ENCODE measurements around the gene FAM32A. TPM values are rescaled to one million over a fixed set of nuclear protein-coding genes. Genes with fewer than 3 reads are reported as not detected.
A peak's percentile ranks its signal among the peaks of the same experiment; 100 is the strongest.

The FAM32A gene
- total RNA-seq, 2 experiments from 2014 or later = 43.8 to 44.3 TPM

DNA sequence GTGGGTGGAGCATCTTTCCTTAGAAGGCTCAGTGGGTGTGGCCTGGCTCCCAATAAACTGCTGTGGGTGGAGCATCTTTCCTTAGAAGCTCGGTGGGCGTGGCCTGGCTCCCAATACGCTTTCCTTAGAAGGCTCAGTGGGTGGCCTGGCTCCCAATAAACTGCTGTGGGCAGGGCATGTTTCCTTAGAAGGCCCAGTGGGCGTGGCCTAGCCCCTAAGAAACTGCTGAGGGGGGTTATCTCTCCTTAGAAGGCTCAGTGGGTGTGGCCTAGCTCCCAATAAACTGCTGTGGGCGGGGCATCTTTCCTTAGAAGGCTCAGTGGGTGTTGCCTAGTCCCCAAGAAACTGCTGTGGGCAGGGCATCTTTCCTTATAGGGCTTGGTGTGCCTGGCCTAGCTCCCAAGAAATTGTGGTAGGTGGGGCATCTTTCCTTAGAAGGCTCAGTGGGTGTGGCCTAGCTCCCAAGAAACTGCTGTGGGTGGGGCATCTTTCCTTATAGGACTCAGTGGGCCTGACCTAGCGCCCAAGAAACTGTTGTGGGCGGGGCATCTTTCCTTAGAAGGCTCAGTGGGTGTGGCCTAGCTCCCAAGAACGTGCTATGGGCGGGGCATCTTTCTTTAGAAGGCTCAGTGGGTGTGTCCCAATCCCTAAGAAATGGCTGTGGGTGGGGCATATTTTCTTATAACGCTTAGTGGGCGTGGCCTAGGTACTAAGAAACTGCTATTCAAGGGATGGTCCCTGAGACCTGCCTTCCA is 31.5 kb upstream of the FAM32A start:
- CTCF ChIA-PET = interaction anchor here (1.2 to 1.6 kb wide), 2 partner anchors 31 to 91 kb away, joined by 3 to 4 read pairs; partner anchors contain the start of gene FAM32A
- Mint-ChIP-seq H3K9me3 (no peaks in the 10 kb centered on the region), H3K4me3 (no peak overlapping the region), H3K4me1 (ENCODE audit: low read depth) (no peaks in the 10 kb centered on the region), H3K27me3 (no peaks in the 10 kb centered on the region), H3K36me3 (peaks cover 49% of the 10 kb centered on the region), H3K27ac (no peak overlapping the region)
- peak; percentile 17 for DNase-seq
- POLR2A ChIA-PET = interaction anchor here (1.0 to 2.2 kb wide), 3 partner anchors 8 to 12 kb away, joined by 3 to 7 read pairs (median 4); partner anchors contain the start of gene HSH2D
- intact Hi-C loops (cut with micrococcal nuclease) = no loop called here

DNA sequence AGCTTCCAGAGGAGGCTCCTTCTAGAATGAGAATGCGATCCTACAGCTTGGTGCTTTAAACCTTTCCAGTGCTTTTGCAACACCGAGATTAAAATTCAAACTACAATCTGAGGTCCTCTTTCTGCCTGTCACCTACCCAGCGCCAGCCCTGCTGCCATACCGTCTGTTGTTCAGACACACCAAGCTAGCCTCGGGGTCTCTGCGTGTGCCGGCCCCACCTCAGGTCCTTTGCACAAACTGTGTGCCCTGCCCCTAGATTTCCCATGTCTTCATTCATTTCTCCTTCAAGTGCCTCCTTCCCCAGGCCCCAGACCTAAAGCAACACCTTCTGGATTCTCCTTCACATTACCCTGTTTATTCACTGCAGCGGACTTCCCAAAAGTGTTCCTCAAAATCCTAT is 30.7 kb upstream of the FAM32A start:
- Mint-ChIP-seq H3K4me3 (no peak overlapping the region), H3K27ac (no peak overlapping the region), H3K36me3 (peaks cover 47% of the 10 kb centered on the region), H3K27me3 (no peaks in the 10 kb centered on the region), H3K4me1 (ENCODE audit: low read depth) (no peaks in the 10 kb centered on the region), H3K9me3 (no peaks in the 10 kb centered on the region)
- intact Hi-C loops (cut with micrococcal nuclease) = no loop called here
- ChIA-PET CTCF (interaction anchor here (0.6 to 1.2 kb wide), 2 partner anchors 92 to 100 kb away, joined by 3 read pairs; no protein-coding TSS in a partner anchor), POLR2A (no interaction called here)
- DNase-seq = no peak

DNA sequence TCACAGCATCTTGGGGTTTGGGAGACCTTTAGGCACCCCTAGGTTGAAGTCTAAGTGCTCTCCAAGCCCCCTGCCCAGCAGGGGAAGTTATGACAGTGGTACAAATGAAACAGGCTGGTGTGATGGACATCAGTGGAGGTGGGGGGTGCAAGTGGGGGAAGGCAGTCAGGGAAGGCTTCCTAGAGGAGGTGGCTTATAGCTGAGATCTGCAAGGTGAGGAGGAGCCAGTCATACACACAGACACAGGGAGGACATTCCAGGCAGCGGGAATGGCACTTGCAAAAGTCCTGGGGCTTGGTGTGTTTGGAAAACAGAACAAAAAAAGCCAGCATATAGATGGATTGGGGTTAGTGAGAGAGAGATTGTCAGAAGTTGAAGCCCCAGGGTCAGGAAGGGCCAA is 30.1 kb upstream of the FAM32A start:
- H3K4me3 Mint-ChIP-seq = no peak overlapping the region
- no peaks in the 10 kb centered on the region for H3K9me3 Mint-ChIP-seq
- intact Hi-C loops (cut with micrococcal nuclease) = no loop called here
- H3K27ac Mint-ChIP-seq = no peak overlapping the region
- peaks cover 47% of the 10 kb centered on the region for H3K36me3 Mint-ChIP-seq
- ChIA-PET POLR2A (no interaction called here), CTCF (interaction anchor here (0.6 to 1.2 kb wide), 2 partner anchors 92 to 101 kb away, joined by 3 read pairs; no protein-coding TSS in a partner anchor)
- no peaks in the 10 kb centered on the region for H3K27me3 Mint-ChIP-seq
- no peak for DNase-seq
- no peaks in the 10 kb centered on the region for H3K4me1 Mint-ChIP-seq (ENCODE audit: low read depth)

DNA sequence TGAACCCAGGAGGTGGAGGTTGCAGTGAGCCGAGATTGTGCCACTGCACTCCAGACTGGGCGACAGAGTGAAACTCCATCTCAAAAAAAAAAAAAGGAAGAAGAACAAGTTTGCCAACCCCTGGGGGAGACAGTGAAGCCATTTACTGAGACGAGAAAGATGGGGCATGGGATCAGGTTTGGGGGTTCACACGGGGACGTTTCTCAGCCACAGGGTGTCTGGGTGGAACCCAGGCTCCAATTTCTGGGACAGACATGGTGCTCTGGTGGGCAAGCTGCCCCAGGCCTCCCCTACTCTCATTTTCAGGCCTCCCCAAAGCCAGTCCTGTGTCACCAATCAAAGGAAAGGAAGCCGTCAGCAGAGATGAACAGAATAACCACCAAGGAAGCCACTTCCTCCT is 28.3 kb upstream of the FAM32A start:
- CTCF ChIA-PET = interaction anchor here (0.9 kb wide), 1 partner anchor 94 kb away, joined by 4 read pairs; no protein-coding TSS in a partner anchor
- H3K36me3 Mint-ChIP-seq = peaks cover 47% of the 10 kb centered on the region
- no peaks in the 10 kb centered on the region for H3K27me3 Mint-ChIP-seq

DNA sequence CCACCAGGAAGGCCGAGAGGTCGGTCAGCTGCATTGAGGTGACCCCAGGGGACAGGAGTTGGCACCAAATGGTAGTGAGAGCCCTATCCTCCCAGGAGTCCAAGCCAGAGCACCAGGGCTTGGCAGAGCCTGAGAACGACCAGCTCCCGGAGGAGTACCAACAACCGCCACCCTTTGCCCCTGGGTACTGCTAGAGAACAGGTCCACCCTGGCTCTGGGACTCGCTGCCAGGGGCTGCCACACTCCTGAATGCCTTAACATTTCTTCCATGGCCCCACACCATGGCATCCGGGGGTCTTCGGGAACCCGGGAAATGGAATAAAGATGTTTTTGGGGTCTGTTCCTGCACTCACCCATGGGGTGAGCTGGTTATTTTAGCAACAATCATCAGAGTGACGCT is 27.6 kb upstream of the FAM32A start:
- H3K27ac Mint-ChIP-seq = no peak overlapping the region
- H3K36me3 Mint-ChIP-seq = peaks cover 45% of the 10 kb centered on the region
- DNase-seq = no peak
- H3K9me3 Mint-ChIP-seq = no peaks in the 10 kb centered on the region
- peaks cover 18% of the 10 kb centered on the region for H3K4me1 Mint-ChIP-seq (ENCODE audit: low read depth)
- H3K4me3 Mint-ChIP-seq = no peak overlapping the region
- no peaks in the 10 kb centered on the region for H3K27me3 Mint-ChIP-seq
- ChIA-PET POLR2A (no interaction called here), CTCF (interaction anchor here (0.9 kb wide), 1 partner anchor 95 kb away, joined by 4 read pairs; no protein-coding TSS in a partner anchor)
- intact Hi-C loops (cut with micrococcal nuclease) = no loop called here

More for the DNA sequence above, 28.3 kb upstream of the FAM32A start:
- Mint-ChIP-seq H3K4me3 (no peak overlapping the region), H3K9me3 (no peaks in the 10 kb centered on the region), H3K27ac (no peak overlapping the region), H3K4me1 (ENCODE audit: low read depth) (peaks cover 17% of the 10 kb centered on the region)
- POLR2A ChIA-PET = interaction anchor here (0.7 kb wide), 1 partner anchor 1909 kb away, joined by 4 read pairs; no protein-coding TSS in a partner anchor
- DNase-seq = no peak
- intact Hi-C loops (cut with micrococcal nuclease) = no loop called here

DNA sequence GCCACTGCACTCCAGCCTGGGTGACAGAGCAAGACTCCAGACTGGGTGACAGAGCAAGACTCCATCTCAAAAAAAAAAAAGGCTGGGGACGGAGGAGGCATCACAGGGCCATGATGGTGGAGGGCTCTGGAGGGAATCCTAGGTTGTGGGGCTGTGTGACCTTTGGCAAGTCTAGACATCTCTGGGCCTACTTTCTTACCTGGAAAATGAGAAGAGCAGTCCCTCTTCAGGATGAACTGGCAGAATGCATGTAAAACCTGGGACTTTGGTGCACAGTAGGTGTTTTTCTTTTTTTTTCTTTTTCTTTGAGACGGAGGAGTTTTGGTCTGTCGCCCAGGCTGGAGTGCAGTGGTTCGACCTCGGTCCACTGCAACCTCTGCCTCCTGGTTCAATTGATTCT is 25.6 kb upstream of the FAM32A start:
- Mint-ChIP-seq H3K27me3 (no peaks in the 10 kb centered on the region), H3K4me3 (no peak overlapping the region), H3K36me3 (peaks cover 27% of the 10 kb centered on the region), H3K9me3 (no peaks in the 10 kb centered on the region), H3K27ac (no peak overlapping the region), H3K4me1 (ENCODE audit: low read depth) (peaks cover 18% of the 10 kb centered on the region)
- intact Hi-C loops (cut with micrococcal nuclease) = loop anchor here (5.0 kb wide), 1 partner anchor 42 kb away; no protein-coding TSS in a partner anchor
- DNase-seq = no peak
- ChIA-PET CTCF (interaction anchor here (1.1 kb wide), 1 partner anchor 21 kb away, joined by 3 read pairs; no protein-coding TSS in a partner anchor), POLR2A (no interaction called here)

DNA sequence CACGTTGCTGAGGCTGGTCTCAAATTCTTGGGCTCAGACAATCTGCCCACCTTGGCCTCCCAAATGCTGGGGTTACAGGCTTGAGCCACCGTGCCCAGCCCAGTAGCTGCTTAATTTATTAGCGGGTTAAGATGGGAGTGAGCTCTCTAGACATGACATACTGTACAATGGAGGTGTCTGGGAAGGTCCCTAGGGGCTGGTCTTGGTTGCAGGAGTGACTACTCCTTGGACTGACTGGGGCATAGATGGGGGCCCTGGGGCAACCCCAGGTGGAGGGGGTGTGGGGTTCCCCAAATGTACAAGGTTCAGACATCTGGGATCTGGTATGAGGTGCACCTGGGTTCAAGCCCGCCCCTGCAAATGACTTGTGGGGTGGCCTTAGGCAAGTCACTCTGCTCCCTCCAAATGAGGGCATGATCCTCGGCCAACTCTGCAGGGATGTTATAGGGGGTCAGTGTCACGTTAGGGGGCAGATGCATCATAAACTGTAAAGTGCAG is 24.7 kb upstream of the FAM32A start:
- no peak for DNase-seq
- Mint-ChIP-seq H3K27ac (peak overlapping the region; percentile 23), H3K27me3 (no peaks in the 10 kb centered on the region), H3K9me3 (no peaks in the 10 kb centered on the region), H3K4me3 (no peak overlapping the region), H3K4me1 (ENCODE audit: low read depth) (peaks cover 18% of the 10 kb centered on the region), H3K36me3 (peaks cover 20% of the 10 kb centered on the region)
- intact Hi-C loops (cut with micrococcal nuclease) = loop anchor here (5.0 kb wide), 1 partner anchor 43 kb away; no protein-coding TSS in a partner anchor
- POLR2A ChIA-PET = interaction anchor here (1.9 kb wide), 1 partner anchor 17 kb away, joined by 6 read pairs; the partner anchor contains the start of gene HSH2D
- CTCF ChIA-PET = interaction anchor here (1.1 kb wide), 1 partner anchor 20 kb away, joined by 3 read pairs; no protein-coding TSS in a partner anchor

DNA sequence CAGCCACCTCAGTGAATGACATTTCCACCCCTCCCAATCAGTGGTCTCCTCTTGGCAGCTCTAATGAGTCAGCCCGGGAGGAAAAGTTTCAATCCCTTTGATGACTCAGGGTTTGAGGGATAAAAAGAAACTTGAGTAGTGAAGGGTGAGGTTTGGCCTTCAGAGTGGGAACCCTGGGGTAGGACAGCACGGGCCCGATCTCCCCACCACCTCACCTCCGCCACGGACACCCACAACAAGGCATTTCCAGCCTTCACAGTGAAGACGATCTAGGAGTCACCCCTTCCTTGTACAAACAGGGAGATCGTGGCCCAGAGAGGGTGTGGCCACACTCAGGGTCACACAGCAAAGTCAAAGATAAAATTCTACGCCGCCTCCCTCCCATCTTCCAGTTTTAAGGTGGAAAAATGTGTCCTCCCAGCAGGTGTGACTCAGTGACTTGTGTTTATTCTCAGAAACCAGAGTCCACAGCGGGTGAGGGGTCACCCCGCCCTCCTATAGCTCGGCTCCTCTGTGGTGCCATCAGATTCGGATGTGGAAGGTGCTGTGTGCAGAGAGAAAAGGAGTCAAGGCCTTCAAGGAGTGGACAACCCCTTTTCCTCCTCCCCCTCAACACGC is 24.2 kb upstream of the FAM32A start:
- Mint-ChIP-seq H3K27ac (peak overlapping the region; percentile 70), H3K36me3 (peaks cover 16% of the 10 kb centered on the region), H3K4me1 (ENCODE audit: low read depth) (peaks cover 18% of the 10 kb centered on the region), H3K27me3 (no peaks in the 10 kb centered on the region), H3K4me3 (no peak overlapping the region), H3K9me3 (no peaks in the 10 kb centered on the region)
- peak; percentile 67 for DNase-seq
- intact Hi-C loops (cut with micrococcal nuclease) = loop anchor here (5.0 kb wide), 1 partner anchor 44 kb away; no protein-coding TSS in a partner anchor
- CTCF ChIA-PET = interaction anchor here (1.1 kb wide), 1 partner anchor 20 kb away, joined by 3 read pairs; no protein-coding TSS in a partner anchor
- POLR2A ChIA-PET = interaction anchor here (1.9 kb wide), 1 partner anchor 17 kb away, joined by 6 read pairs; the partner anchor contains the start of gene HSH2D

DNA sequence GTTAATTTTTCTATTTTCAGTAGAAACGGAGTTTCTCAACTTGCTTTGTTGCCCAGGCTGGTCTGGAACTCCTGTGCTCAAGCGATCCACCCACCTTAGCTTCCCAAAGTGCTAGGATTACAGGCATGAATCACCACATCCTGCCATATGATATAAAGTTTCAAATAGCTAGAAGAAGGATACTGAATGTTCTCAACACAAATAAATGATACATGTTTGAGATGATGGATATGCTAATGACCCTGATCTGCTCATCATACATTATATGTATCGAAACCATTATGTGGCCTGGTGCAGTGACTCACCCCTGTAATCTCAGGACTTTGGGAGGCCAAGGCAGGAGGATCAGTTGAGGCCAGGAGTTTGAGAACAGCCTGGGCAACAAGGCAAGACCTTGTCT is 23.4 kb upstream of the FAM32A start:
- H3K27ac Mint-ChIP-seq = peak overlapping the region; percentile 18
- DNase-seq = peak; percentile 64
- no peaks in the 10 kb centered on the region for H3K9me3 Mint-ChIP-seq
- intact Hi-C loops (cut with micrococcal nuclease) = loop anchor here (5.0 kb wide), 1 partner anchor 45 kb away; no protein-coding TSS in a partner anchor
- H3K4me3 Mint-ChIP-seq = no peak overlapping the region
- ChIA-PET POLR2A (interaction anchor here (0.7 to 1.9 kb wide), 2 partner anchors 9 to 18 kb away, joined by 4 to 6 read pairs; partner anchors contain the start of gene HSH2D), CTCF (interaction anchor here (0.6 to 1.3 kb wide), 2 partner anchors 99 to 875 kb away, joined by 3 to 5 read pairs; no protein-coding TSS in a partner anchor)
- H3K36me3 Mint-ChIP-seq = peaks cover 10% of the 10 kb centered on the region
- H3K27me3 Mint-ChIP-seq = no peaks in the 10 kb centered on the region
- peaks cover 18% of the 10 kb centered on the region for H3K4me1 Mint-ChIP-seq (ENCODE audit: low read depth)

DNA sequence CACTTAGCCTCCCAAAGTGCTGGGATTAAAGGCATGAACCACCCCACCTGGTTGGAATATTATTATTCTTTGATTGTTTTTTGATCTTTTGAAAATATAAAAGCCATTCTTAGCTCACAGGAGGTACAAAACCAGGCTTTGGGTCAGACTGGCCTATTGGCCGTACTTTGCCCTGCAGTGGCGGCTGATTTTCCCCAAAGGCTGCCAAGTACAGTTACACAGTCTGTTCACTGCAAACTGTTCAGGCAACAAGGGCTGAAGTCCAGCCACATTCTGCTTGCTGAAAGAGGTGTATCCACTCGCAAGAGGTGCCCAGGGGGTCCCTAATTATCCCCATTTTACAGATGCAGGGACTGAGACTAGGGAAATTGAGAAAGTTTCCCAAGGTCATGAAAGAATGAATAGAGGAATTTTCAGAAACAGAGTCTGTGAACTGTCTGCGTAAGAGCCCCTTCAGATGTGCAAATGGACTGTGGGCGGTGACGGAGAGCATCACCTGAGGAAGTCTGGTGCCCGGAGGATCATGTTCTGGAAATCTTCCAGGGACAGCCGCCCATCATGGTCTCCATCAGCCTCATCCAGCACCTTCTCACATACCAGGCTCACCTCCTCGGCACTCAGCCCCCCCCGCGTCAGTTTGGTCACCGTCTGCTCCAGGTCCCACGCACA is 20.9 kb upstream of the FAM32A start:
- H3K36me3 Mint-ChIP-seq = no peaks in the 10 kb centered on the region
- peaks cover 5% of the 10 kb centered on the region for H3K9me3 Mint-ChIP-seq
- no peak for DNase-seq
- peaks cover 24% of the 10 kb centered on the region for H3K4me1 Mint-ChIP-seq (ENCODE audit: low read depth)
- no peak overlapping the region for H3K27ac Mint-ChIP-seq
- no peak overlapping the region for H3K4me3 Mint-ChIP-seq
- ChIA-PET CTCF (interaction anchor here (0.8 kb wide), 1 partner anchor 15 kb away, joined by 3 read pairs; no protein-coding TSS in a partner anchor), POLR2A (no interaction called here)
- intact Hi-C loops (cut with micrococcal nuclease) = loop anchor here (5.0 kb wide), 1 partner anchor 47 kb away; no protein-coding TSS in a partner anchor
- H3K27me3 Mint-ChIP-seq = no peaks in the 10 kb centered on the region

DNA sequence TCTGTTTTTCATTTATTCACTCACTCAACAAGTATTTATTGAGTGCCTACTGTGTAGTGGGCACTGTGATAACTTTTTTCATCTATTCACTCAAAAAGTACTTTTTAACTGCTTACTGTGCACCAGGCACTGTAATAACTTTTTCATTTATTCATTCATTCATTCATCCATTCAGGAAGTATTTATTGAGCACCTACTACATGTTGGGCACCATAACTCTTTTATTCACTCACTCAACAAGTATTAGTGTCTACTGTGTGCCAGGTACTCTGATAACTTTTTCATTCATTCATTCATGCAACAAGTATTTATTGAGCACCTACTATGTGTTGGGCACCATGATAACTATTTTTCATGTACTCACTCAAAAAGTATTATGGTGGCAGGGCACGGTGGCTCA is 18.8 kb upstream of the FAM32A start:
- no peak for DNase-seq

More for the DNA sequence above, 18.8 kb upstream of the FAM32A start:
- peaks cover 12% of the 10 kb centered on the region for H3K4me1 Mint-ChIP-seq (ENCODE audit: low read depth)
- no peak overlapping the region for H3K4me3 Mint-ChIP-seq
- peaks cover 5% of the 10 kb centered on the region for H3K9me3 Mint-ChIP-seq
- no peaks in the 10 kb centered on the region for H3K27me3 Mint-ChIP-seq
- H3K27ac Mint-ChIP-seq = no peak overlapping the region
- intact Hi-C loops (cut with micrococcal nuclease) = no loop called here
- POLR2A ChIA-PET = no interaction called here
- CTCF ChIA-PET = no interaction called here
- no peaks in the 10 kb centered on the region for H3K36me3 Mint-ChIP-seq

Measured in activated CD4-positive, alpha-beta memory T cell treated with anti-CD3 and anti-CD28 coated beads for 36 hours (primary cell).